ENCODE results near the gene DCTN1. TPM values are rescaled to one million over a fixed set of nuclear protein-coding genes. Genes with fewer than 3 reads are reported as not detected.
A peak's percentile ranks its signal among the peaks of the same experiment; 100 is the strongest.

The DCTN1 gene
- total RNA-seq, 1 donor from 2014 or later, result 65.8 TPM

DNA sequence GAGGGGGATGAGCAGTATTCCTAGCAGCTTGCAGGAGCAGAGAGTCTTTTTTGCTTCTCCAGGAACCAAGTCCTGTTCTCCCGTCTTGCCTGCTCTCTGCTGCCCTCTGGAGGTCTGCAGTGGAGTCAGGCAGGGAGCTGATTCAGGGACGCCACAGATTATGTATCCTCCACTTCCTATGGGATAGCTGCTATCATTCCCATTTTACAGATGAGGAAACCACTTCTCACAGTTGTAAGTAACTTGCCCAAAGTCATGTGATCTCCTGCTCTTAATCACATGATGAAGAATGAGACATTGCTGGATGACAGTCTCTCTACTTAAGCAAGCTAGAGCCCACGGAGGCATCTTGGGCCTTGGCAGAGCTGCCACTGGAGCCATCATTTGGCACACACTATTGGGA is 45.2 kb downstream of the DCTN1 start:
- H3K4me3 ChIP-seq (ENCODE audit: low read depth, low read length), result no peak overlapping the region
- H3K36me3 ChIP-seq (ENCODE audit: control insufficient read depth, insufficient read depth, low read length), result no peaks in the 10 kb centered on the region
- TF ChIP-seq, protein P1, sequence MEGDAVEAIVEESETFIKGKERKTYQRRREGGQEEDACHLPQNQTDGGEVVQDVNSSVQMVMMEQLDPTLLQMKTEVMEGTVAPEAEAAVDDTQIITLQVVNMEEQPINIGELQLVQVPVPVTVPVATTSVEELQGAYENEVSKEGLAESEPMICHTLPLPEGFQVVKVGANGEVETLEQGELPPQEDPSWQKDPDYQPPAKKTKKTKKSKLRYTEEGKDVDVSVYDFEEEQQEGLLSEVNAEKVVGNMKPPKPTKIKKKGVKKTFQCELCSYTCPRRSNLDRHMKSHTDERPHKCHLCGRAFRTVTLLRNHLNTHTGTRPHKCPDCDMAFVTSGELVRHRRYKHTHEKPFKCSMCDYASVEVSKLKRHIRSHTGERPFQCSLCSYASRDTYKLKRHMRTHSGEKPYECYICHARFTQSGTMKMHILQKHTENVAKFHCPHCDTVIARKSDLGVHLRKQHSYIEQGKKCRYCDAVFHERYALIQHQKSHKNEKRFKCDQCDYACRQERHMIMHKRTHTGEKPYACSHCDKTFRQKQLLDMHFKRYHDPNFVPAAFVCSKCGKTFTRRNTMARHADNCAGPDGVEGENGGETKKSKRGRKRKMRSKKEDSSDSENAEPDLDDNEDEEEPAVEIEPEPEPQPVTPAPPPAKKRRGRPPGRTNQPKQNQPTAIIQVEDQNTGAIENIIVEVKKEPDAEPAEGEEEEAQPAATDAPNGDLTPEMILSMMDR (IDR thresholded peaks at IDR 0.05; ENCODE audit: insufficient read depth, low read length, severe bottlenecking), result peak; percentile 90
- FAIRE-seq (no peak), DNase-seq (ENCODE audit: low read depth) (peak; percentile 54)
- H3K27me3 ChIP-seq (ENCODE audit: control insufficient read depth, insufficient read depth, low read length), result no peaks in the 10 kb centered on the region

DNA sequence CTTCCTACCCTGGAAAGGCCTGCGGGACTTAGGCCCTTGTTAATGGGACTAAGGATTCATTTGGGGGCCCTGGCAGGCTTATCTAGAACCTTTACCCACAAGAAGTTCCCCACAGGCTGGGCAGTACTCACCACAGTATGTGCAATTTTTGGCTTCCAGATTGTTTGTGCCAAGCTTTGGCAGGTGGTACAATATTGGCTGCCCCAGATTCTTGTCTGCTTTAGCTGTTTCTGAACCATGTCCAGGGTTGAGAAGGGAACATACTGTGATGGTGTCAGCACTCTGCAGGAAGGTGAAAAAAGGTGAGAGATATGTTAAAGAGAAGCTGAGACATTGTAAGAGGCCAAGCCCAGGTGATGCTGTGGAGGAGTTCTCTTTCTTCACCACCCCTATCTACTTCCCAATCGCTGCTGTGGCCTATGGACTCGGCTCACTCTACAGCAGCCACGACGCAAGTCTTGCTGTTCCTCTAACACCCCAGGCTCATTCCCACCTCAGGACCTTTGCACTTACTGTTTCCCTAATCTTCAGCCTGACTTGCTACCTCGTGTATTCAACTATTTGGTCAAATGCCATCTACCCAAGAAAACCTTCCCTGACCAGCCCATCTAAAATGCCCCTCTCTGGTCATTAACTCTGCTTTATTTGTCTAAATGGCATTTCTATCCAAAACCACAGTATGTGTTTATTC is 46.1 kb downstream of the DCTN1 start:
- H3K4me3 ChIP-seq (ENCODE audit: low read depth, low read length), result no peak overlapping the region
- no peaks in the 10 kb centered on the region for H3K36me3 ChIP-seq (ENCODE audit: control insufficient read depth, insufficient read depth, low read length)
- FAIRE-seq (no peak), DNase-seq (ENCODE audit: low read depth) (no peak)
- TF ChIP-seq, protein P1 (IDR thresholded peaks at IDR 0.05; ENCODE audit: insufficient read depth, low read length, severe bottlenecking), result no peak
- no peaks in the 10 kb centered on the region for H3K27me3 ChIP-seq (ENCODE audit: control insufficient read depth, insufficient read depth, low read length)

DNA sequence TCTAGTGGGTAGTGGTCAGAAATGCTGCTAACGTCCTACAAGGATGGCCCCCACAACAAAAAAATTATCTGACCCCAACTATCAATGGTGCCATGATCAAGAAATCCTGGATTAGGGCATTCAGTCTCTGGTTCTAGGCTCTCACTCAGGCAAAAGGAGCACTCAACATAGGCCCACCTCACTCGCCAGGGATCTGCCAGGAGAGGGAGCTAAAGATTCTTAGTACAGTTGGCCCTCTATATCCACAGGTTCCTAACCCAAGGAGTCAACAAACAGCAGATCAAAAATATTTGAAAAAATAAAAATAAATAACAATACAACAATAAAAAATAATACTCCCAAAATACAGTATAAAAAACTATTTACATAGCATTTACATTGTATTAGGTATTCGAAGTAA is 46.9 kb downstream of the DCTN1 start:
- FAIRE-seq, result no peak
- no peaks in the 10 kb centered on the region for H3K36me3 ChIP-seq (ENCODE audit: control insufficient read depth, insufficient read depth, low read length)
- H3K27me3 ChIP-seq (ENCODE audit: control insufficient read depth, insufficient read depth, low read length), result no peaks in the 10 kb centered on the region
- TF ChIP-seq, protein P1 (IDR thresholded peaks at IDR 0.05; ENCODE audit: insufficient read depth, low read length, severe bottlenecking), result peak; percentile 54
- peak; percentile 41 for DNase-seq (ENCODE audit: low read depth)
- H3K4me3 ChIP-seq (ENCODE audit: low read depth, low read length), result no peak overlapping the region

DNA sequence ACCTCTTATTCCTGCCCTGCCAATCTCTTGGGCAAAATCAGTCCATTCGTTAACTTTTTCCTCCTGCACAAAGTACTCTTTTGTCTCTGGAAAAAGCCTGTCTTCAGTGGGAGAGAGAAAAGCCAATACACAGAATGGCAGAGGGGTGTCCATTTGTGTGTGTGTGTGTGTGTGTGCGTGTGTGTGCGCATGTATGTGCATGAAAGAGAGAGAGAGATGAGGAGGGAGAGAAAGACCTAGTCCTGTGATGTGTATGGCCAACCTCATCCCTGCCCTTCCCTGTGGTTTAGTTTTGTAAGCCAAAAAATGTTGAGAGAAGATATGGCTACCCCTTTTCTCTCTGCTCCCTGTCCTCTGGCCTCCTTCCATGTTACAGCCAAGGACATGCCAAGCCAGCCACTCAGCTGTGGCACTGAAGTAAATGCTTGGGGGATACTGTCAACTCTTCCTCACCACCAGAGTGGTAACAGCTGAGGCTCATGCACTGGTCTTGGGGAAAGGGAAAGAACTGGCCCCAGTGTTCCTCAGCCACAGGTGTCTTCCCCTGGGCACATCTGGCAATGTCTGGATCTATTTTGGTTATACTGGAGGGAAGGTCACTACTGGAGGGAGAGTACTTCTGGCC is 47.4 kb downstream of the DCTN1 start:
- Histone ChIP-seq H3K4me3 (ENCODE audit: low read depth, low read length) (no peak overlapping the region), H3K36me3 (ENCODE audit: control insufficient read depth, insufficient read depth, low read length) (no peaks in the 10 kb centered on the region), H3K27me3 (ENCODE audit: control insufficient read depth, insufficient read depth, low read length) (no peaks in the 10 kb centered on the region)
- FAIRE-seq (no peak), DNase-seq (ENCODE audit: low read depth) (no peak)
- TF ChIP-seq, protein P1 (IDR thresholded peaks at IDR 0.05; ENCODE audit: insufficient read depth, low read length, severe bottlenecking), result no peak

DNA sequence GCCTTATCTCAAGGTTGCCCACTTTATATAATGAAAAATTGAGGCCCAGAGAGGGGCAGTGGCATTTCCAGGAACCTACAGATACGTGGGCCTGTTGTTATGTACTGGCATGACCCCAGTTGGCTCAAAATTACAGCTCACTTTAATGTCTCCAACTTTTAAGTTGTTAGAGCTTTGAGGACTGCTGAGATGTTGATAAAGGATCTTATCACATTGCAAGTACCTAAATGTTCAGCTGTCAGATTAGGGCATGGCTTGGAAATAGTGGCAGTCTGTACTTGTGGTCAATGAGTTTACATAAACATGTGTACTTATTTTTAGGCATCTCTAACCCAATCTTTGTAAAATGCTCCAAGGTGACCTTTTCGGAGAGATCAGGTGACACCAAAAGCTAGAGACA is 51.5 kb downstream of the DCTN1 start:
- DNase-seq (ENCODE audit: low read depth), result no peak
- no peak for FAIRE-seq
- no peaks in the 10 kb centered on the region for H3K27me3 ChIP-seq (ENCODE audit: control insufficient read depth, insufficient read depth, low read length)
- no peak overlapping the region for H3K4me3 ChIP-seq (ENCODE audit: low read depth, low read length)
- TF ChIP-seq, protein P1 (IDR thresholded peaks at IDR 0.05; ENCODE audit: insufficient read depth, low read length, severe bottlenecking), result no peak
- H3K36me3 ChIP-seq (ENCODE audit: control insufficient read depth, insufficient read depth, low read length), result no peaks in the 10 kb centered on the region
